Epithelial cell of esophagus (primary cell): ENCODE results near the gene FAM171A1.

Source experiments
- DNase-seq: peaks from one replicate; pipeline ENCODE4 v3.0.0; 2010; ENCODE audit warnings: low read depth
- H3K4me3 ChIP-seq: 2 replicates; pipeline ENCODE4 v1.5.1; 2011; ENCODE audit warnings: mild to moderate bottlenecking, low read length, control low read depth
- CTCF ChIP-seq: IDR thresholded peaks from 2 replicates; pipeline ENCODE4 v1.5.1; 2011; ENCODE audit warnings: low read depth, mild to moderate bottlenecking, low read length, control low read depth, inconsistent platforms; ENCODE audit not compliant: insufficient read depth; ENCODE audit errors: missing control alignments

The FAM171A1 gene

GRCh38 chr10:15387021-15387420 lies 15.9 kb upstream of the FAM171A1 start:
- TF ChIP-seq CTCF, result no peak
- DNase-seq, result no peak
- H3K4me3 ChIP-seq, result no peak overlapping the region

GRCh38 chr10:15385552-15386455 lies 14.7 kb upstream of the FAM171A1 start:
- DNase-seq, result no peak
- H3K4me3 ChIP-seq, result no peak overlapping the region
- no peak for TF ChIP-seq CTCF

- TF ChIP-seq CTCF, result no peak
- no peak for DNase-seq
- no peak overlapping the region for H3K4me3 ChIP-seq
Measured at GRCh38 chr10:15381420-15381819, 10.3 kb upstream of the FAM171A1 start.

- no peak overlapping the region for H3K4me3 ChIP-seq
- no peak for TF ChIP-seq CTCF
- no peak for DNase-seq
Measured at GRCh38 chr10:15379078-15379477, 8.0 kb upstream of the FAM171A1 start.

- TF ChIP-seq CTCF, result no peak
- H3K4me3 ChIP-seq, result no peak overlapping the region
- no peak for DNase-seq
Measured at GRCh38 chr10:15378569-15378968, 7.5 kb upstream of the FAM171A1 start.

GRCh38 chr10:15374566-15374965 lies 3.5 kb upstream of the FAM171A1 start:
- DNase-seq, result no peak
- no peak overlapping the region for H3K4me3 ChIP-seq
- no peak for TF ChIP-seq CTCF

GRCh38 chr10:15374156-15374555 lies 3.1 kb upstream of the FAM171A1 start:
- DNase-seq, result no peak
- no peak for TF ChIP-seq CTCF
- H3K4me3 ChIP-seq, result no peak overlapping the region
